Right ventricle myocardium inferior (tissue), 1 donor: ENCODE measurements around the gene CERS6. TPM values are rescaled to one million over a fixed set of nuclear protein-coding genes. Genes with fewer than 3 reads are reported as not detected.
A peak's percentile ranks its signal among the peaks of the same experiment; 100 is the strongest.
"Not testable (repeated sequence)": the region's sequence is repeated elsewhere in the genome, so short reads cannot be mapped to it uniquely, and the experiment has no call there.

Experiments used
- ATAC-seq: fragments of 200-7000 bp; cut with Tn5 transposase; one replicate; pipeline ENCODE4 v1.9.1; 2020; ENCODE audit warnings: mild to moderate bottlenecking, moderate library complexity
- DNase-seq: peaks from one replicate; pipeline ENCODE4 v3.0.0; 2021; ENCODE audit errors: missing footprints
- intact Hi-C: fragments of 100-400 bp; cut with DNase I; formaldehyde crosslinking; loops from one replicate; pipeline ENCODE4 v1.11.0; 2022
- long read RNA-seq: library from polyadenylated mRNA; unstranded; transcript quantifications from one replicate; pipeline ENCODE4 v2.0.0, GENCODE V29; 2021
- total RNA-seq: library from RNA; stranded (reverse); fragmentation: NEBNext Ultra II Directional; extraction: Animal tissue kit (Norgen Biotek cat#: 25700); gene quantifications from one replicate; pipeline ENCODE4 v1.2.1, GENCODE V29; 2021
- donor health status: DM: no; HTN: yes; CAD: no; lungs with severe emphysema.

The CERS6 gene
- total RNA-seq, result 65.7 TPM
- long read RNA-seq, full-length matches to known transcripts, result 11 of 20 reads
- long read RNA-seq, partial matches to known transcripts, result 5 of 20 reads
- long read RNA-seq, other reads (novel, unspliced or antisense), result 4 of 20 reads

GRCh38 chr2:168455645-168456520, at the start of gene CERS6:
TSS of gene CERS6 (plus strand) at chr2:168456272. CDS start at chr2:168456449, 177 bp downstream.
- intact Hi-C loops, result loop anchor here (2.0 to 5.0 kb wide), 5 partner anchors 35 to 301 kb away; no protein-coding TSS in a partner anchor

GRCh38 chr2:168412301-168412700, 43.8 kb upstream of the CERS6 start:
- ATAC-seq, DNase-seq, intact Hi-C loops: not testable (repeated sequence)

More at GRCh38 chr2:168455645-168456520, at the start of gene CERS6:
- ATAC-seq (peak; percentile 97), DNase-seq (peak; percentile 99)

GRCh38 chr2:168413101-168413500, 43.0 kb upstream of the CERS6 start:
- ATAC-seq, intact Hi-C loops, DNase-seq: not testable (repeated sequence)

GRCh38 chr2:168416555-168416954, 39.5 kb upstream of the CERS6 start:
- DNase-seq, result no peak
- intact Hi-C loops, result no loop called here
- no peak for ATAC-seq

- no peak for ATAC-seq
Measured at GRCh38 chr2:168422584-168422983, 33.5 kb upstream of the CERS6 start.

GRCh38 chr2:168424112-168424951, 31.7 kb upstream of the CERS6 start:
- intact Hi-C loops, result no loop called here
- ATAC-seq (no peak), DNase-seq (no peak)

More at GRCh38 chr2:168422584-168422983, 33.5 kb upstream of the CERS6 start:
- no peak for DNase-seq
- intact Hi-C loops, result no loop called here

- intact Hi-C loops, result no loop called here
- DNase-seq (no peak), ATAC-seq (no peak)
Measured at GRCh38 chr2:168424971-168425370, 31.1 kb upstream of the CERS6 start.

- no peak for ATAC-seq
- no peak for DNase-seq
- intact Hi-C loops, result no loop called here
Measured at GRCh38 chr2:168426861-168427260, 29.2 kb upstream of the CERS6 start.

GRCh38 chr2:168427451-168427850, 28.6 kb upstream of the CERS6 start:
- no peak for ATAC-seq

GRCh38 chr2:168428431-168428830, 27.6 kb upstream of the CERS6 start:
- ATAC-seq (no peak), DNase-seq (no peak)
- intact Hi-C loops, result no loop called here

More at GRCh38 chr2:168427451-168427850, 28.6 kb upstream of the CERS6 start:
- no peak for DNase-seq
- intact Hi-C loops, result no loop called here

- no peak for DNase-seq
- intact Hi-C loops, result no loop called here
- no peak for ATAC-seq
Measured at GRCh38 chr2:168429988-168430387, 26.1 kb upstream of the CERS6 start.

GRCh38 chr2:168430431-168430830, 25.6 kb upstream of the CERS6 start:
- ATAC-seq, result no peak
- no peak for DNase-seq
- intact Hi-C loops, result no loop called here

- intact Hi-C loops, result no loop called here
- ATAC-seq (no peak), DNase-seq (no peak)
Measured at GRCh38 chr2:168431301-168432024, 24.6 kb upstream of the CERS6 start.

- ATAC-seq, result no peak
- DNase-seq, result no peak
- intact Hi-C loops, result no loop called here
Measured at GRCh38 chr2:168432100-168432499, 24.0 kb upstream of the CERS6 start.

- intact Hi-C loops, result no loop called here
- ATAC-seq (no peak), DNase-seq (no peak)
Measured at GRCh38 chr2:168432565-168433186, 23.4 kb upstream of the CERS6 start.

- no peak for ATAC-seq
- intact Hi-C loops, result no loop called here
Measured at GRCh38 chr2:168433527-168433926, 22.5 kb upstream of the CERS6 start.

GRCh38 chr2:168434146-168434545, 21.9 kb upstream of the CERS6 start:
- no peak for DNase-seq
- intact Hi-C loops, result no loop called here

More at GRCh38 chr2:168433527-168433926, 22.5 kb upstream of the CERS6 start:
- no peak for DNase-seq

GRCh38 chr2:168436840-168437239, 19.2 kb upstream of the CERS6 start:
- ATAC-seq (no peak), DNase-seq (no peak)
- intact Hi-C loops, result no loop called here

More at GRCh38 chr2:168434146-168434545, 21.9 kb upstream of the CERS6 start:
- ATAC-seq, result no peak
